ENCODE results near the gene DACT1.
A peak's percentile ranks its signal among the peaks of the same experiment; 100 is the strongest.

DACT1 gene

DNA sequence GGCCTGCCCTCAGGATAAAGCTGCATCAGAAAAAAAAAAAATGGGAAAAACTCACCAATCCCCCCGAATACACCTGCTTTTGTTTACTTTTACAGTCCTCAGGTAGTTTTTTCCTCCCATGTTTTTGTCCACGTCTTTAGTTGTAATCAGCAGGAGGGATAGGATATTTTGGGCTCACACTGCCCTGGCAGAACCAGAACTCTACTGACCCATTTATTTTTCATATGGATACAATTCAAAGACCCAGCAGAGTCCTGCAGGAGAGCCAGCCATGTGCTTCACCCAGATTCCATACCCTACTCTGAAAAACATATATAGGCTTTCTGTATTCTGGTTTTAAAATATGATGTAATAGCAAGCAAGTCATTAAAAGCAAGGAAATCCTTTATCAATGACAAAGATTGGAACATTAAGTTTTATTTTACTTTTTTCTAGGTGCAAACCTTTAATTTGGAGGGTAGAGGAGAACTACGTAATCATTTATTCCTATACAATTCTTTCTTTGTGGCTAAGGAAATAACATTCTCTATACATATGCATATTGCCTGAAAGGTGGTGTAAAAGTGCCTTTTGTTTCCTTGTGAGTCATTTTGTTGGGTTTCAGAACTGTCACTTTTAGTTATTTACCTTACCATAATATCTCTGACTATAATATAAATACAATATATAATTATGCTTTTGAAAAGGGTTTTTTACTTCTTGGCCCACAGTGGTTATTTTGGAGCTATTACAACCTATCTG, 19.1 kb downstream of the DACT1 start:
- Histone ChIP-seq H3K27me3 (no peaks in the 10 kb centered on the region), H3K27ac (no peak overlapping the region), H3K4me1 (peaks cover 2 to 5% (median 3%) of the 10 kb centered on the region in 10 experiments; a peak in 17 of 20 replicates), H3K36me3 (no peaks in the 10 kb centered on the region), H3K4me2 (no peak overlapping the region), H4K20me1 (no peaks in the 10 kb centered on the region), H3K9ac (no peak overlapping the region), H3K9me3 (replicated peaks in 1 of 11) (peaks cover 0 to 7% (median 0%) of the 10 kb centered on the region in 11 experiments; a peak in 1 of 22 replicates), H3K4me3 (no peak overlapping the region)
- TF ChIP-seq Cebpa-rat (IDR thresholded peaks at IDR 0.05), result no peak

DNA sequence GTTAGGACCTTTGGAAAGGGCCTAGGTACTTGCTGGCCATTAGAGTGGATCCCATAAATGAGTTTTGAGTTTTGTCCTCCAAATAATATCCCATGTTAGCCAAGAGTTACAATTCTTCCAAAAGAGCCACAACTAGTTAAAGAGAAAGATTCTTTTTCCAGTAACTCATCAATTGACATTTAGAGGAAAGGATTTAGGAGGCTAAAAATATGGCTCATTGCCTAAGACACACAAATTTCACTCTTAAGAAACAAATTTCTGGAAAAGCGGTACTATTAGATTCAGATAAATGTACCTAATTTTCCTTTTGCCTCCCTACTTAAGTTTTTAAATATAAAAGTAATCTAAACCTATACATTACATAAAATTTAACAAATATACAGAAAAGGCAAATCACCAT, 21.3 kb downstream of the DACT1 start:
- Histone ChIP-seq H3K9ac (no peak overlapping the region), H3K4me3 (no peak overlapping the region), H3K36me3 (no peaks in the 10 kb centered on the region), H3K27ac (no peak overlapping the region), H3K4me2 (no peak overlapping the region), H3K27me3 (no peaks in the 10 kb centered on the region), H3K9me3 (replicated peaks in 1 of 11) (peaks cover 0 to 7% (median 0%) of the 10 kb centered on the region in 11 experiments; a peak in 1 of 22 replicates), H3K4me1 (peaks cover 7 to 15% (median 11%) of the 10 kb centered on the region in 10 experiments; a peak in 19 of 20 replicates), H4K20me1 (no peaks in the 10 kb centered on the region)
- TF ChIP-seq Cebpa-rat (IDR thresholded peaks at IDR 0.05), result no peak

DNA sequence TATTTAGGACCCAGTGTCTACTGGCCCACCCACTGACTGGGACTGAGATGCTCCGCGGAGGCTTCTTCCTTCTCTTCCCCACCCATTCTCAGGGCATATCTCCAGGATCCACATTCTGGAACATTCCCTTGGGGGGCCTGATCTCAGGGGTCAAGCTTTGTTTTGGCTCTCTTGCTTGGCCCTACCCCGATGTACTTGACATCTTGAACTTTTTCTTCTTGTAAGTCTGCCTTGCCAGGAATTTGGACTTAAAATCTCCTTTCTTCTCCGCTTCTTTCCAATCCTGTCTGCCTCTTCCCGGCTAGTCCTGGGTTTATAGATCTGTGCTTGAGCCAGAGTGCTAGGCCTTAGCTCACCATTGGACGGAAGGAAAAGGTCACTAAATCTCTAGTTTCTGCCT, 22.1 kb downstream of the DACT1 start:
- no peaks in the 10 kb centered on the region for H3K36me3 ChIP-seq
- no peak overlapping the region for H3K9ac ChIP-seq
- H3K4me3 ChIP-seq, result no peak overlapping the region
- no peak for TF ChIP-seq Cebpa-rat (IDR thresholded peaks at IDR 0.05)
- H3K27me3 ChIP-seq, result no peaks in the 10 kb centered on the region
- peaks cover 0 to 4% (median 0%) of the 10 kb centered on the region in 11 experiments; a peak in 1 of 22 replicates for H3K9me3 ChIP-seq (replicated peaks in 1 of 11)
- no peaks in the 10 kb centered on the region for H4K20me1 ChIP-seq
- H3K4me1 ChIP-seq, result peaks cover 7 to 15% (median 11%) of the 10 kb centered on the region in 10 experiments; a peak in 19 of 20 replicates
- H3K27ac ChIP-seq, result no peak overlapping the region
- H3K4me2 ChIP-seq, result no peak overlapping the region

DNA sequence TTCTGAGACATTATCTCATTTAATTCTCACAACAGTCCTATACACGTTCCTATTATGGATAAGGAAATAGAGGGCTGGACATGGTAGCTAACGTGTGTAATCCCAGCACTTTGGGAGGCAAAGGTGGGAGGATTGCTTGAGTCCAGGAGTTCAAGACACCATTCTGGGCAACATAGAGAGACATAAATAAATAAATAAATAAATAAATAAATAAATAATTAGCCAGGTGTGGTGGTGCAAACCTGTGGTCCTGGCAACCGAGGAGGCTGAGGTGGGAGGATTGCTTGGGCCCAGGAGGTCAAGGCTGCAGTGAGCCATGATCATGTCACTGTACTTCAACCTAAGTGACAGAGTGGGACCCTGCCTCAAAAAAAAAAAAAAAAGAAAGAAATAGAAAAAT, 22.6 kb downstream of the DACT1 start:
- Histone ChIP-seq H3K9me3 (replicated peaks in 1 of 11) (0 out of 22 replicates have a peak, but pooled peaks cover 0 to under 1% (median 0%) of the 10 kb centered on the region in 11 experiments), H3K4me2 (no peak overlapping the region), H3K4me3 (no peak overlapping the region), H3K4me1 (peaks cover 7 to 15% (median 11%) of the 10 kb centered on the region in 10 experiments; a peak in 19 of 20 replicates), H4K20me1 (no peaks in the 10 kb centered on the region), H3K9ac (no peak overlapping the region), H3K36me3 (no peaks in the 10 kb centered on the region), H3K27me3 (no peaks in the 10 kb centered on the region), H3K27ac (no peak overlapping the region)
- TF ChIP-seq Cebpa-rat (IDR thresholded peaks at IDR 0.05), result no peak

DNA sequence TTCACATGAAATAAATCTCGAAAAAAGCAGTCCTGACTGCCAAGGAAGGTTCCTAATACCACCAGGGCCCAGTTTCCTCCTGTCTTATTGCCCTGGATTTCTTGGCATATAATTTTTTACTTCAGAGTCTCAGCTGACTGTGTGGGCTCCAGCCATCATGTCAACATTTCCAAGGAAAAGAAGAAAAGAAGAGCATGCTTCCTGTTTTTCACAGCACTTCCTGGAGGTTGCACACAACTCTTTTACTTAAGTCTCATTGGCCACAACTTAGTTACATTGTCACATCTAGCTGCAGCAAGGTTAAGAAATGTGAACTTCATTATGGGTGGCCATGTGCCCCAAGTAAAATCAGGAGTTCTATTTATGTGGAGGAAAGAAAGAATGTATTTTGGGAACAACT, 24.3 kb downstream of the DACT1 start:
- Histone ChIP-seq H3K9me3 (replicated peaks in 1 of 11) (no peaks in the 10 kb centered on the region), H3K4me2 (peak overlapping the region in 10 of 11 experiments; percentile 0 to 33 (median 18); a peak in 12 of 22 replicates)

DNA sequence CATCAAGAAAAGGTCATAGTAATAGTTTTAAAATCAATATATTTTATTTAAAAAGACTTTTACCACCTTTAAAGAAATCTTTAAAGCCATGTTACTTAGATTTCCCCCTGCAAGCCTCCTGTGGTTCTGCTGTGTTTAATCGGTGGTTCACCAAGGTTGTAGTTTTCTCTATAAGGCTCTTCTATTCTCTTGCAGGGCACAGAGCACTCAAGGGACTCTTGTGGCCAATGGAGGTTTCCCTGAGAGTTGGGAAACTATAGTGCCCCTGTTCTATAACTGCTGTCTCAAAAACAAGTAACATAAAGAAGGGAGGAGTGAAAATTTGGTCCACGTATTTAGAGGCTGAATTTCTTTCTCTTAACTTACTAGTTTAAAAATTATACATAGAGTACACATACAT, 25.0 kb downstream of the DACT1 start:
- no peak for TF ChIP-seq Cebpa-rat (IDR thresholded peaks at IDR 0.05)
- Histone ChIP-seq H3K27me3 (no peaks in the 10 kb centered on the region), H3K9ac (no peak overlapping the region)

More for the DNA sequence above, 24.3 kb downstream of the DACT1 start:
- H3K36me3 ChIP-seq, result no peaks in the 10 kb centered on the region
- peaks cover 7 to 15% (median 11%) of the 10 kb centered on the region in 10 experiments; a peak in 19 of 20 replicates for H3K4me1 ChIP-seq
- H3K27ac ChIP-seq, result peak overlapping the region in 2 of 11 experiments; percentile 17 to 37; a peak in 2 of 22 replicates
- H4K20me1 ChIP-seq, result no peaks in the 10 kb centered on the region
- H3K9ac ChIP-seq, result no peak overlapping the region
- H3K27me3 ChIP-seq, result no peaks in the 10 kb centered on the region
- no peak for TF ChIP-seq Cebpa-rat (IDR thresholded peaks at IDR 0.05)
- H3K4me3 ChIP-seq, result no peak overlapping the region

DNA sequence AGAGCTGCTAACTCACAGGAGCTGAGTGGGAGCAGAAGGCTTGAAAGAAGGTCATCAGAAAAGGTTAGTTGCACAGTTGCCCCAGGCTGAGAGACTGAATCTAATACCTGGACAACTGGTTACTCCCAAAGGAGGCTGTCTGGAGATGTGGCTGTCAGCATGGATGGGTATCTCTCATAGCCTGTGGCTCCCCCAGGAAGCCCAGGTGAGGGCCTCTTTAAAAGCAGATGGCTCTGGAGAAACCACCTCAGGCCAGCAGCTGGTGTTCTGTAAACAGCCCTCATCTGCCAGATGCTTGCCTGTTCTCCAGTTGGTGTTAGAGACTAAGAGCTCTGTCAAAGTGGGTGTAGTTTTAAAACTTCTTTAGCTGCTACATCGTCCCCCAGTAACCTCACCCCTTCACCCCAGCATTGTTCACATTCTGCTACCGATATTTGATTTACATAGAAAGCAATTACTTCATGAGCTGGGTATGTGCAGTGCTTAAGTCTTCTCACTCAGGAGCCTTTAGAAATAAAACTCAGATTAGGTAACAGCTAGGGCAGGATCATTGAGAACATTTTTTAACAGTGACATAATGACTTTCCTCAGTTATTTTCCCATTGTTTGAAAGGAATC, 25.8 kb downstream of the DACT1 start:
- no peak overlapping the region for H3K4me2 ChIP-seq
- no peaks in the 10 kb centered on the region for H3K9me3 ChIP-seq (replicated peaks in 1 of 11)
- H4K20me1 ChIP-seq, result no peaks in the 10 kb centered on the region
- H3K27ac ChIP-seq, result no peak overlapping the region
- H3K4me1 ChIP-seq, result peaks cover 7 to 15% (median 11%) of the 10 kb centered on the region in 10 experiments; a peak in 19 of 20 replicates
- no peak overlapping the region for H3K9ac ChIP-seq
- no peak for TF ChIP-seq Cebpa-rat (IDR thresholded peaks at IDR 0.05)
- no peaks in the 10 kb centered on the region for H3K27me3 ChIP-seq
- H3K36me3 ChIP-seq, result no peaks in the 10 kb centered on the region
- no peak overlapping the region for H3K4me3 ChIP-seq

More for the DNA sequence above, 25.0 kb downstream of the DACT1 start:
- 0 out of 22 replicates have a peak overlapping the region, but pooled peaks of 4 of the 11 experiments have one; percentile 7 to 24 (median 18) for H3K4me2 ChIP-seq
- H3K36me3 ChIP-seq, result no peaks in the 10 kb centered on the region
- H4K20me1 ChIP-seq, result no peaks in the 10 kb centered on the region
- H3K27ac ChIP-seq, result no peak overlapping the region
- peaks cover 7 to 15% (median 11%) of the 10 kb centered on the region in 10 experiments; a peak in 19 of 20 replicates for H3K4me1 ChIP-seq
- H3K9me3 ChIP-seq (replicated peaks in 1 of 11), result no peaks in the 10 kb centered on the region
- no peak overlapping the region for H3K4me3 ChIP-seq

DNA sequence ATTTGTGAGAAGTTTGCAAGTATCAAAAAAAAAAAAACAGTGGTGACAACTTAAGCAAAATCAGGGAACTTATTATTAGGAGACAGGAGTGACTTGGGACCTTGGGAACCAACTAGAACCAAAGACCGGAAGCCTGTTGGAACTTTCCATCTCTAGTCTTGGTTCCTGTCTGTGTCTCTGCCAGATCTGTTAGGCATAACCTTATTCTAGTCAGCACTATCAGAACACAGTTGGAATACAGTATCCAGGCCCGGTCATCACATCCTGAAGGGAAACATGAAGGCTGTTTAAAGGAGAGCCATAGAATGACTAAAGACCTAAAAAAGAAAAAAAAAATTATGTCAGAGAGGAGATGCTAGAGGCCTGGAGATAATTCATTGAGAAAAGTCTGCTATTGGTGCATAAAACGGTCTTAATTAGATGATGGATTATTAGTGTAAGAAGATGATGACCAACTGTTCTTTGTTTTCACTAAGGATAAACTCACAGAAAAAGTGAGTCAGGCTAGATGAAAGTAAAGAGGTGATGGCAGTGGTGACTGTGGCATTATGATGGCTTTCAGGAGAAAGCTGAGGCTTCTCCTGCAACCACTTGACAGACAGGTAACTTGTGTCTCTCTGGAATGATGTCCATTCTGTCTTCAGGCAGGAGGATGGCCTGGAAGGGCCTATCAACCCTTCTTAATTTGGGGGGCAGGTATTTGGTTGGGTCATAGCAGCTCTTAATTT, 28.2 kb downstream of the DACT1 start:
- no peak for TF ChIP-seq Cebpa-rat (IDR thresholded peaks at IDR 0.05)
- Histone ChIP-seq H3K27me3 (no peaks in the 10 kb centered on the region), H3K4me2 (no peak overlapping the region), H3K36me3 (no peaks in the 10 kb centered on the region), H3K4me3 (no peak overlapping the region), H3K9ac (no peak overlapping the region), H3K4me1 (peaks cover 7 to 15% (median 11%) of the 10 kb centered on the region in 10 experiments; a peak in 19 of 20 replicates), H4K20me1 (no peaks in the 10 kb centered on the region), H3K9me3 (replicated peaks in 1 of 11) (no peaks in the 10 kb centered on the region), H3K27ac (no peak overlapping the region)

DNA sequence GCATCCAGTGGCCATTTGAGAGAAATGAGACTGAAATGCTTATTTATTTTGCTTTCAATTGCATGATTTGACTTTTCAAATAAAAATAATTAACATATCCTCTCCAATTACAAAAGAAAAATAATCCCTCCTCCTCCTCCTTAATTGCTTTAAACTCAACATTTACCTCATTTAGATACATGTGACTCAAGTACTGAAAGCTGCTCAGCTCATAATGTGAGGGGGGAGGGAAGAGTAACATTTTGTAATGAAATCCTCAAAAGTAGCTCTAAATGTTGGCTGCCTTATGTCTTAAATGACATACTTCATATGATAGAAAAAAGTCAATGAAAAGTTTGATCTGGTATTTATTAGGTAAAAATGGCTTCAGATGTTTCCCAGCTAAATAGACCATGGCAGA, 29.0 kb downstream of the DACT1 start:
- H3K9ac ChIP-seq, result no peak overlapping the region
- no peak overlapping the region for H3K27ac ChIP-seq
- TF ChIP-seq Cebpa-rat (IDR thresholded peaks at IDR 0.05), result no peak
- H3K4me1 ChIP-seq, result peaks cover 5 to 12% (median 8%) of the 10 kb centered on the region in 10 experiments; a peak in 19 of 20 replicates
- no peaks in the 10 kb centered on the region for H3K36me3 ChIP-seq
- H3K27me3 ChIP-seq, result no peaks in the 10 kb centered on the region
- H4K20me1 ChIP-seq, result no peaks in the 10 kb centered on the region
- H3K4me3 ChIP-seq, result no peak overlapping the region
- no peak overlapping the region for H3K4me2 ChIP-seq
- H3K9me3 ChIP-seq (replicated peaks in 1 of 11), result no peaks in the 10 kb centered on the region
